Activated T-helper 2 cell treated with anti-CD3 and anti-CD28 coated beads, Interferon-gamma antibody, Interleukin-2, Interleukin-4, amounts not matched to agents 10 μg/mL and 5 μg/mL and 100 μg/mL, durations not matched to agents 14 hours and 24 hours and 36 hours (primary cell): ENCODE measurements around the gene APCDD1. TPM values are rescaled to one million over a fixed set of nuclear protein-coding genes. Genes with fewer than 3 reads are reported as not detected.

Source experiments
- DNase-seq: peaks from one replicate; pipeline ENCODE4 v3.0.0; 2021; ENCODE audit warnings: low spot score
- H3K27ac Mint-ChIP-seq: one replicate; pipeline ENCODE4 v1.8.0; 2021; ENCODE audit warnings: mixed read lengths
- H3K27me3 Mint-ChIP-seq: one replicate; pipeline ENCODE4 v1.8.0; 2021; ENCODE audit warnings: low read depth, mixed read lengths
- H3K36me3 Mint-ChIP-seq: one replicate; pipeline ENCODE4 v1.8.0; 2021; ENCODE audit warnings: low read depth, mixed read lengths
- H3K4me1 Mint-ChIP-seq: one replicate; pipeline ENCODE4 v1.8.0; 2021; ENCODE audit warnings: low read depth, mixed read lengths
- H3K4me3 Mint-ChIP-seq: one replicate; pipeline ENCODE4 v1.8.0; 2021; ENCODE audit warnings: low read depth, mild to moderate bottlenecking, moderate library complexity, mixed read lengths
- H3K9me3 Mint-ChIP-seq: one replicate; pipeline ENCODE4 v1.8.0; 2021; ENCODE audit warnings: mixed read lengths
- intact Hi-C: fragments of 100-400 bp; cut with micrococcal nuclease; formaldehyde crosslinking; loops from one replicate; pipeline ENCODE4 v1.15.1; 2023
- total RNA-seq: library from RNA; stranded (reverse); gene quantifications from 2 replicates; pipeline ENCODE4 v1.2.3, GENCODE V29; 2022

APCDD1 gene
- total RNA-seq: not detected in 2 replicates

DNA sequence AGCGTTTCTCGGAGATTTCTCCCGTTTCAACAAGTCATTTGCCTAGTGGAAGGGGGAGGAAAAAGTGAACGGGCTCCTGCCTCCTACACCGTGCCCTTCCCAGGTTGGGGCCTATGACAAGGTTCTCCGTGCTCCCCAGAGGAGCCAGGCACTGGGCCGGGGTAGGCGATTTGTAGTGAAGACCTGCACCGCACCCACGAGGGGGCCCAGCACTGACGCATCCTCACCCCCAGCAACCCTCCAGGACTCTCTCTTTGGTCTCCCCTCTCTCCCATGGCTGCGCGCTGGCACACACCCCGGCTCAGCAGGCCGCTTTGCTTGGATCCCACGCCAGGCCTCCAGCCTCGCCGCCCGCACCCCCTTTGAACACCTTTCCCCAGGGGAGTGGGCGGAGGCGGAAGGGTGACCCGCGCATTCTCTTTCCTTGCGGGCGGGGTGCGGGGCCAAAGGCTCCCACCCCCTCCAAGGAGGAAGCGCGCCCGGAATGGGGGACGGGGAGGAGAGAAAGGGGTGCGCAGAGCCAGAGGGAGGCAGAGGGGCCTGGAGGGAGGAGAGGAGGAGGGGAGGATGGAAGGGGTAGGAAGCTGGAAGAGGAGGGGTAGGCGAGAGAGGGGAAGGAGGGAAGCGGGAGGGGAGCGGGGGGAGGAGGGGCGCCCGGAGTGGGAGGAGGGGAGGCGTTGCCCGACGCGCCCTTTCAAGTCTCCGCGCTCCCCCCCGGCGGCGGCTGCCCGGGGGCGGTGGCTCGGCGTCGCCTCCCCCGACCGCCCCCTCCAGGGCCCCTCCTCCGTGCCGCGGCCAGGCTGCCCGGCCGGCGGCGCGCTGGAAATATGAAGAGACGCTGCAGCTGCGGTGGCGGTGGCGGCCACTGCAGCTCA, at the start of gene APCDD1:
Gene APCDD1 (plus strand): TSS at position 830 of the 875 bp plus-strand sequence. CDS start 347 bp downstream, outside the sequence.
- intact Hi-C loops: no loop called here
- Mint-ChIP-seq H3K27ac (no peak within 1 kb of the TSS), H3K4me1 (peaks cover 2% of the 10 kb centered on the region), H3K9me3 (no peaks in the 10 kb centered on the region), H3K27me3 (peaks cover 70% of the 10 kb centered on the region), H3K4me3 (peak within 1 kb of the TSS; percentile 42), H3K36me3 (no peaks in the 10 kb centered on the region)
- DNase-seq: no peak

DNA sequence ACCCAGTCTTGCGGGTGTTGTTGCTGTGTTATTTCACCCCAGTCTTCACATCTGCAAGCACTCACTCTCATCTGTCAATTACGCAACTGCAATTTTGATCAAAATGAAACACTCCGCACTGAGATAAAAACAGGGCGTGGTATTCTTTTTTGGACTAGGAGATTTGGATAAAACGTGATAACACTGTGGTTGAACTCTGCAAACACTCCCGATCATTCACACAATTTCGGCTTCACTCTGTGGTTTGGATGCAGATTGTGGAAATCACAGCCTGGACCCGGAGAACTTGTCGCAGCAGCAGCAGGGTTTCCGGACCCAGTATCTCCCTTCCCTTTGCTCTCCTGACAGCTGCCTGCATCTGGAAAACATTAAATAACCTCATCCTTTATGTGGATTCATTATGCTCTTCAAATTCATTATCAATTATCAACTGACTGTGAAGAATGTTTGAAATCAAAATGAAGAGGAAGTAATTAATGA, 49.4 kb upstream of the APCDD1 start:
- Mint-ChIP-seq H3K27me3 (peaks cover 21% of the 10 kb centered on the region), H3K27ac (no peak overlapping the region), H3K4me3 (no peak overlapping the region), H3K36me3 (no peaks in the 10 kb centered on the region), H3K4me1 (peaks cover 3% of the 10 kb centered on the region), H3K9me3 (no peaks in the 10 kb centered on the region)
- no peak for DNase-seq
- intact Hi-C loops: no loop called here

DNA sequence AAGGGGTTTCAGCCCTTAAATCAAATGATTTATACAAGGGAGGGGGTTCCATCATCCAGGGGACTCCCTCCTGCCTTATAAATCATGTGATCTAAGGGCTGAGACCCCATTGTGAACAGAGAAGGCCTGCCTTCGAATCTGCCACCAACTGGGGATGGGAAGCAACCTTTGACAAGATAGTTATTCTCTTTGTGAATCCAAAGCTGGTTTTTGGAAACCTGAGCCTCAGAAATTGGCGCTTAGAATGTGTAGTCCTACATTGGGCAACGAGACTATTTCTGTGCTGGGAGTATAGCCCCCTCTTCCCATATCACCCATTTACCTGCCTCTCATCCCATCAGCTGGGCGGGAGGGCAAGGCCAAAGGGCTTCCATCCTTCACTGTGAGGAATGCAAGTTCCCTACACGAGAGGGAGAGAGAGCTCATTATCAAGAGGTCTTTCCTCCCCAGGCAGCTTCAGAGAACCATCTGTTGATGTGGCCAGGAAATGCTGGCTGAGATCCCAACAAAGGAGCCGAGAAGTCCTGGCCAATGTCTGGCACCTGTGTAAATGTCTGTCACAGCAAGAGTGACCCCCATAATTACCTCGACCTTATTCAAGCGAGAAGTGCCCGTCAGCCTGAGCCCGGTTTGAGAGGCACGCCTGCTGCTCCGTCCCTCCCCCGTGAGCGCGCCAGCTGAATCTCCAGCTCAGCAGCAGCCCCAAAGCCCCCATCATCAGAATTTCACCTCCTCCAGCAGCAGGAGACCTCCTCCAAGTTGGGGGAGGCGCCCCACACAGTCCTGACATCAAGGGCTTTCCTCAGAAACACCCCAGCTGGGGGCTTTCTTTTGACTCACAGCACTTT, 48.4 kb upstream of the APCDD1 start:
- H3K9me3 Mint-ChIP-seq: no peaks in the 10 kb centered on the region
- no peak for DNase-seq
- peaks cover 14% of the 10 kb centered on the region for H3K27me3 Mint-ChIP-seq
- no peak overlapping the region for H3K27ac Mint-ChIP-seq
- H3K4me3 Mint-ChIP-seq: no peak overlapping the region
- intact Hi-C loops: no loop called here
- no peaks in the 10 kb centered on the region for H3K36me3 Mint-ChIP-seq
- peaks cover 3% of the 10 kb centered on the region for H3K4me1 Mint-ChIP-seq

DNA sequence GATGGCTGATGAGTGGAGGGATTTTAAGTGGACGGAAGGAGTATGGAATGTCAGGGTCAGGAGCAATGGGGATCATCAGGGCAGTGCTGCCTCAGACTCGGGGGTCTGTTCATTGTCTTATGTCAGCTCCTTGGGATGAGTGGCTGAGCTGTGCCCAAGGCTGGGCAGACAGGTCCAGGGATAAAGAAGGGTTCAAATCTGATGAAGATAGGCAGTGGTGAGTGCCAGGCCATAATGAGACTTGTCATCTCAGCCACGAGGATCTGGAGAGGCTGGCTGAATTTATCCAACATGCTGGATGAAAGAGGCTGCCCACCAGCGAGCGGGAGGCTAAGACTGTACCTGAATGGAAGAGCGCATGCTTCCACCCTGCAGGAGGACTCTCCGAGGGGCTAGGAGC, 46.3 kb upstream of the APCDD1 start:
- H3K27me3 Mint-ChIP-seq: peaks cover 9% of the 10 kb centered on the region
- intact Hi-C loops: no loop called here
- no peak overlapping the region for H3K4me3 Mint-ChIP-seq
- H3K27ac Mint-ChIP-seq: no peak overlapping the region
- H3K4me1 Mint-ChIP-seq: peaks cover 3% of the 10 kb centered on the region
- no peaks in the 10 kb centered on the region for H3K9me3 Mint-ChIP-seq
- no peaks in the 10 kb centered on the region for H3K36me3 Mint-ChIP-seq
- DNase-seq: no peak

DNA sequence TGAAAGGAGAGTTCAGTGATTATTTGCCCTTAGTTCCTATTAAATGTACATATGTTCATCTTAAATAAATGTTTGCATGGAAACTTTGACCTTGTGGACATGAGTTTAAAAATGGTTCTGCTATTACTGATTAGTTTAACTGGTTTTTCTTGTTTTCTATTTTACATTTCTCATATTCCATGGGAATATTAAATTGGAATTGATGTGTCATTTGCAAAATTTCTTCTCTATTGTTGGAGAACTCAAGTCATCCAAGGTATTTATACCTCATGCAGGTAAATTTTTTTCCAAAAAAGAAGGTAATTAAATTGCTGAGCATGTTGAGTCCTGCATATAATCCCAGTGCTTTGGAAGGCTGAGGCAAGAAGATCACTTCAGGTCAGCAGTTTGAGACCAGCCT, 45.4 kb upstream of the APCDD1 start:
- peaks cover 3% of the 10 kb centered on the region for H3K4me1 Mint-ChIP-seq
- intact Hi-C loops: no loop called here
- H3K4me3 Mint-ChIP-seq: no peak overlapping the region
- peaks cover 9% of the 10 kb centered on the region for H3K27me3 Mint-ChIP-seq
- DNase-seq: no peak
- H3K36me3 Mint-ChIP-seq: no peaks in the 10 kb centered on the region
- H3K9me3 Mint-ChIP-seq: no peaks in the 10 kb centered on the region
- no peak overlapping the region for H3K27ac Mint-ChIP-seq

DNA sequence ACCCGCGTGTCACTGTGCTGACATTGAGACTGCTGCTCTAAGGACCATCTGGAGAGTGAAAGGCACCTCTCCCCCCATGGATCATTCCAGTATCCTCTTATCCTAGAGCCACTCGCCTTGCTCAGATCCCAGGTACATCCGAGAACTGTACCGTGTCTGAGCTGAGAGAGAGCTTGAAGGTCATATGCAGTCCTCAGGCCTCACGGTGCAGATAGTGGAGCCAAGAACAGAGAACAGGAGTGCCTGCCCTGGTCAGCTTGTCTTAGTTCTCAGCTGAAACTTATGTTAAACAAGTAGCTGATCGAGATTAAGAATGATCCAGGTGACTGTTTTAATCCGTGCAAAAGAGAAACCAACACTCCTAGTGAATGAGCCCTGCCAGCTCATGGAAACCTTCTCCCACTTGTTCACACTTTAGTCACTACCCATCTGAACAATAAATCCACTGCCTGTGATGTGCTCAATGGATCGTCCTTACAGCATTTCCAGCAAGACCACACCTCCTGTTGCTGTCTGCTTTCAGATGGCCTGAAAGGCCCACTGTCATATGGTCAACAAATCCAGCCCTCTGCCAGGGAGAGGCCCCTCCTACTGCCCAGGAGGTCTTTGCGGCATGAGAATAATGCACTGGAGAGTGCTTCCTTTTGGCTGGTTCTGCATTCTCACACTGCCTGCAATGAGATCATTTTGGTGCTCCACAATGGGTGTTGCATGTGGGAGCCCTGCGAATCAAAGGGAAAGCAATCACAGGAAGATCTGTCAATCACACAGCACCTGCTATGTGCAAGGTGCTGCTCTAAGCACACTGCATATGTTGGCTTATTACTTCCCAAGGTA, 43.7 kb upstream of the APCDD1 start:
- intact Hi-C loops: no loop called here
- no peak overlapping the region for H3K4me3 Mint-ChIP-seq
- DNase-seq: no peak
- H3K36me3 Mint-ChIP-seq: no peaks in the 10 kb centered on the region
- peaks cover 3% of the 10 kb centered on the region for H3K4me1 Mint-ChIP-seq
- peaks cover 2% of the 10 kb centered on the region for H3K27me3 Mint-ChIP-seq
- no peaks in the 10 kb centered on the region for H3K9me3 Mint-ChIP-seq
- no peak overlapping the region for H3K27ac Mint-ChIP-seq

DNA sequence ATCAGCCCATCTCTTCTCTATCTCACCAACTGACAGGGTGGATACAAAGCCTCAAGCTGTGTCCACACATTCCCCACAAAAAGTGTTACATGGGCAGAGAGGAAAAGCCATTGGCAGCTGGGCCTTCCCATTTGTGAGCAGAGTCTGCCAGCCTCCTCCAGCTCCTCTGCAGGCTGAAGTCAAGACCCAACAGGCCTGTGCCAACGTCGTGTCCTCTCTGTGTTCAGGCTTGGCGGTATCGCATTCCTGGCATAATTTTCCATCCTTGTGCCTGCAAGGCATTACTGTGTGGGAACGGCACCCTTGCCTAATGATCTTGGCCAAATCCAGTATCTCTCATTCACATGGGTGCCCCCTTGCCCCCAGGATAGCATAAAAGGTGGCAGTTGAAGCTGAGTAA, 41.5 kb upstream of the APCDD1 start:
- Mint-ChIP-seq H3K9me3 (no peaks in the 10 kb centered on the region), H3K27ac (no peak overlapping the region), H3K4me3 (no peak overlapping the region), H3K36me3 (no peaks in the 10 kb centered on the region), H3K27me3 (no peaks in the 10 kb centered on the region), H3K4me1 (no peaks in the 10 kb centered on the region)
- no peak for DNase-seq
- intact Hi-C loops: no loop called here

DNA sequence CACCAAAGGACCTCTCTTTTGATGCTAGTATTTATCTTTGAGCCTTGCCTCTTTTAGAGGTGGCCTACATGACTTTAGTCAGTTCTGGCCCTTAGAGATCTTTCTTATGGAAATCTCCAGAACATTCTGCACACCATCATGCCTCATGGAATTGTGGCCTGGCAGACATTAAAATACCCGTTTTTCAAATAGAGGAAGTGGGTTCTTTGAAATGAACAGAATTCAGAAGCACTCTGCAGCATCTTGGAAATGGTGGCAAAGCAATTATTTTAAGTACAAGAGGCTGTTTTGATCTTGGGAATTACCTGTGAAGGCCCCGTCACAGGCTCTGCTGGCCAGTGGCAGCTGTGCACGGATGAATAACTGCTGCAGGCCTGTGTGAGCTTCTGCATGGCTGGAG, 40.7 kb upstream of the APCDD1 start:
- no peaks in the 10 kb centered on the region for H3K4me1 Mint-ChIP-seq
- no peaks in the 10 kb centered on the region for H3K27me3 Mint-ChIP-seq
- intact Hi-C loops: no loop called here
- H3K4me3 Mint-ChIP-seq: no peak overlapping the region
- no peaks in the 10 kb centered on the region for H3K9me3 Mint-ChIP-seq
- no peak for DNase-seq
- H3K27ac Mint-ChIP-seq: no peak overlapping the region
- H3K36me3 Mint-ChIP-seq: no peaks in the 10 kb centered on the region

DNA sequence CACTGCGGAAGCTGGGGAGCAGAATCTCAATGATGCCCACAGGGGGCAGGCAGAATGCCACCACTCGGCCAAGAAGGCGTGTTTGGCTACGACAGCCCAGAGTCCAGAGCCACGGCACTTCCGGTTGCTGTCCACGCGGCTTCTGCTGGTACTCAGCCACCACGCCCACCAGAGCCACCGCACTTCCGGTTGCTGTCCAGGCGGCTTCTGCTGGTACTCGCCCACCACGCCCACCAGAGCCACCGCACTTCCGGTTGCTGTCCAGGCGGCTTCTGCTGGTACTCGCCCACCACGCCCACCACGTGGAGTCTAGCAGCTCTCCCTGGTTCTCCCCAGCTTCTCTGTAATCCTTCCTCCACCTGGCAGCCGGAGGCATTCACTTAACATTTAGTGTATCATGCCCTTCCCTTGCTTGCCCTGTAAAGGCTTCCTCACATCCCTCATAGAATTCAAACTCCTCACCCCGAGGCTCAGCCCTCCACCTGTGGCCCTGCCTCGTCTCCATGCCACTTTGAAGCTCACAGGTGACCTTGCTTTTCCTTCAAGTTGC, 40.1 kb upstream of the APCDD1 start:
- no peak overlapping the region for H3K4me3 Mint-ChIP-seq
- no peaks in the 10 kb centered on the region for H3K9me3 Mint-ChIP-seq
- H3K27ac Mint-ChIP-seq: no peak overlapping the region
- DNase-seq: no peak
- H3K27me3 Mint-ChIP-seq: no peaks in the 10 kb centered on the region
- intact Hi-C loops: no loop called here
- no peaks in the 10 kb centered on the region for H3K4me1 Mint-ChIP-seq
- H3K36me3 Mint-ChIP-seq: no peaks in the 10 kb centered on the region

DNA sequence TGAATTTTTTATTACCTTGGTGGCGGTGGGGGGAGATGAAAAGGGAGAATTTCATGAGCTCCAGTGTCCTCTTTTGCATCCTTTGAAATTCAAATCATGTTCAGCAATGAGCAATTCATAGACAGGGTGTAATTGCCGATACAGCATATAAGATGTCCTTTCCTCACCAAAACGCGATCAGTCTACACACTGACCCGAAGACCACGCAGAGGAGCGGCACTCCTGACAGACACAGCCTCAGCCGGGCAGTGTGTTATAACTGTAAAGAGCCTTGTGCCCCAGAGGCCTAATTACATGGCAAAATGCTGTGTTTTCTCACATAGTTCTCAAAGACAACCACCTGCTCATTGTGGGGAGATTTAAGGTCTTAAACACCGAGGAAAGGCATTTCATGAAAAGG, 38.4 kb upstream of the APCDD1 start:
- H3K27me3 Mint-ChIP-seq: no peaks in the 10 kb centered on the region
- H3K27ac Mint-ChIP-seq: no peak overlapping the region
- no peak for DNase-seq
- H3K36me3 Mint-ChIP-seq: no peaks in the 10 kb centered on the region
- no peaks in the 10 kb centered on the region for H3K9me3 Mint-ChIP-seq
- intact Hi-C loops: no loop called here
- no peak overlapping the region for H3K4me3 Mint-ChIP-seq
- no peaks in the 10 kb centered on the region for H3K4me1 Mint-ChIP-seq

DNA sequence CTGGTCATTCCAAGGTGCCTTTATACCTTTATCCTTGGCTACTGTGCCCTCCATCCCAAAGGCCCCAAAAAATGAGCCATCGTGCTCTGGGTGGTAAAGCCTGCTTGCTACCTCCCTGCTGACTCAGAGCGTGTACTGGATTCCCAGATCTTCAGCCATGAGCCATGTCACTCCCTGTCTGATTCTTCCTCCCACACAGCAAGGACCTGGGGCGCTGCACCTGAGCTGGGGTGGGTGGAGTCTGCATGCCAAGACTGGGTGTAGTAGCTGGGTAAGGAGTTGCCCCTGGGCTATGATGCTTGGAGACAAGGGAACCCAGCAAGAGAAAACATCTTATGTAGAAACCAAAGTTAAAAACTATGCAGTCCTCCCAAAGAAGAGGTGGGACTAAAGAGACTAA, 37.2 kb upstream of the APCDD1 start:
- H3K9me3 Mint-ChIP-seq: no peaks in the 10 kb centered on the region
- no peaks in the 10 kb centered on the region for H3K36me3 Mint-ChIP-seq
- H3K4me1 Mint-ChIP-seq: no peaks in the 10 kb centered on the region
- no peak overlapping the region for H3K27ac Mint-ChIP-seq
- no peak for DNase-seq
- intact Hi-C loops: no loop called here
- no peaks in the 10 kb centered on the region for H3K27me3 Mint-ChIP-seq
- H3K4me3 Mint-ChIP-seq: no peak overlapping the region

DNA sequence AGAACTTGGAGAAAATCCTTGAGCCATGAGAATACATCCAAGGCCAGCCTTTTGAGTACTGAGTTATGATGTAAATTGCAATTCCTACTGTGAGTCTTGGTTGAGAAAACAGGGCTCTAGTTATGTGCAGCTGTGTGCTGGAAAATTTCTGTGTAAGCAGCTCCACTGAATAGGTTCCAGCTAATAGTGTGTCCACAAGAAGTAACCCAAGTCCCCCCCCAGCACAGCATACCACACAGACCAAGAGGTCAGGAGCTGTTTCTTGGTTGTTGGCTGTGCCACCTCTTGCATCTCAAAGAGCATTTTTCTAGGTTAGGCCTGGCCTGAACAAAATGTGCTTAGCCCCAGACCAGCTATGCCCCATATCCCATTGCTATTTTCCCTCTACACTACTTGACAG, 36.8 kb upstream of the APCDD1 start:
- no peak overlapping the region for H3K4me3 Mint-ChIP-seq
- DNase-seq: no peak
- H3K27me3 Mint-ChIP-seq: no peaks in the 10 kb centered on the region
- H3K9me3 Mint-ChIP-seq: no peaks in the 10 kb centered on the region
- H3K27ac Mint-ChIP-seq: no peak overlapping the region
- H3K36me3 Mint-ChIP-seq: no peaks in the 10 kb centered on the region
- H3K4me1 Mint-ChIP-seq: no peaks in the 10 kb centered on the region
- intact Hi-C loops: no loop called here
